HepG2 (cell line): ENCODE results near the gene TYMP. TPM values are rescaled to one million over a fixed set of nuclear protein-coding genes. Genes with fewer than 3 reads are reported as not detected.

Experiments
- AHR ChIP-seq: IDR thresholded peaks from 2 replicates; pipeline ENCODE4 v1.6.1; 2018; ENCODE audit warnings: missing genetic modification reagents, missing compliant biosample characterization
- CBX1 ChIP-seq: IDR thresholded peaks from one replicate; pipeline ENCODE4 v1.6.1; 2016; ENCODE audit warnings: antibody characterized with exemption, low read depth
- CHD4 ChIP-seq: fragments of 200-600 bp; sonication (generic); IDR thresholded peaks from 2 replicates; pipeline ENCODE4 v1.7.0; 2017; ENCODE audit warnings: mild to moderate bottlenecking, low read length, borderline replicate concordance
- CREM ChIP-seq, 2 experiments: sonication (generic) in 1 of 2; formaldehyde crosslinking in 1 of 2; IDR thresholded peaks; 2 replicates each; pipeline versions ENCODE4 v1.4.0 to v1.6.1; 2016 to 2020; ENCODE audit warnings: antibody characterized with exemption in 1 of 2, mild to moderate bottlenecking in 1 of 2, missing genetic modification reagents in 1 of 2
- ELF1 ChIP-seq: sonication (generic); formaldehyde crosslinking; IDR thresholded peaks from 2 replicates; pipeline ENCODE4 v1.4.0; 2020; ENCODE audit warnings: missing genetic modification reagents
- ETV6 ChIP-seq: sonication (generic); formaldehyde crosslinking; conservative IDR thresholded peaks from 2 replicates; pipeline ENCODE4 v1.4.0; 2020; ENCODE audit warnings: missing genetic modification reagents
- GABPA ChIP-seq, 2 experiments: IDR thresholded peaks; 2 replicates each; pipeline ENCODE4 v1.6.1; 2011 to 2016; ENCODE audit warnings: low read depth in 2 of 2, low read length in 1 of 2, missing biosample characterization in 1 of 2, missing genetic modification characterization in 1 of 2
- GATAD1 ChIP-seq: IDR thresholded peaks from 2 replicates; pipeline ENCODE4 v1.6.1; 2016; ENCODE audit warnings: missing genetic modification reagents, missing compliant biosample characterization
- GPN1 ChIP-seq: sonication (generic); formaldehyde crosslinking; IDR thresholded peaks from 2 replicates; pipeline ENCODE4 v1.5.1; 2020; ENCODE audit warnings: missing genetic modification reagents, borderline replicate concordance
- HOXA9 ChIP-seq: sonication (generic); formaldehyde crosslinking; IDR thresholded peaks from 2 replicates; pipeline ENCODE4 v1.8.1; 2022; ENCODE audit warnings: missing genetic modification reagents, mild to moderate bottlenecking, moderate library complexity, borderline replicate concordance
- MED1 ChIP-seq: sonication (generic); formaldehyde crosslinking; IDR thresholded peaks from 2 replicates; pipeline ENCODE4 v1.4.0; 2020; ENCODE audit warnings: missing genetic modification reagents
- MXD4 ChIP-seq: IDR thresholded peaks from 2 replicates; pipeline ENCODE4 v1.6.1; 2016; ENCODE audit warnings: mild to moderate bottlenecking, missing biosample characterization, missing genetic modification reagents
- NCOR1 ChIP-seq: fragments of 200-600 bp; sonication (generic); IDR thresholded peaks from 2 replicates; pipeline ENCODE4 v1.7.0; 2017; ENCODE audit warnings: antibody characterized with exemption, low read length, borderline replicate concordance
- RCOR2 ChIP-seq: IDR thresholded peaks from 2 replicates; pipeline ENCODE4 v1.6.1; 2016; ENCODE audit warnings: missing biosample characterization, missing genetic modification reagents
- RFXAP ChIP-seq: sonication (generic); formaldehyde crosslinking; IDR thresholded peaks from 2 replicates; pipeline ENCODE4 v1.4.0; 2020; ENCODE audit warnings: missing genetic modification reagents, borderline replicate concordance
- SP5 ChIP-seq: IDR thresholded peaks from 2 replicates; pipeline ENCODE4 v1.6.1; 2016; ENCODE audit warnings: low read depth, borderline replicate concordance
- ZMYM2 ChIP-seq: sonication (generic); formaldehyde crosslinking; IDR thresholded peaks from 2 replicates; pipeline ENCODE4 v1.8.0; 2022; ENCODE audit warnings: mild to moderate bottlenecking, missing genetic modification reagents
- ZNF326 ChIP-seq: sonication (generic); formaldehyde crosslinking; IDR thresholded peaks from 2 replicates; pipeline ENCODE4 v1.4.0; 2020; ENCODE audit warnings: missing genetic modification reagents, borderline replicate concordance
- ZNF496 ChIP-seq: sonication (generic); formaldehyde crosslinking; IDR thresholded peaks from 2 replicates; pipeline ENCODE4 v1.8.1; 2023; ENCODE audit warnings: mild to moderate bottlenecking, moderate library complexity, missing genetic modification reagents; ENCODE audit not compliant: insufficient replicate concordance
- ZNF567 ChIP-seq: sonication (generic); formaldehyde crosslinking; IDR thresholded peaks from 2 replicates; pipeline ENCODE4 v1.8.1; 2023; ENCODE audit warnings: mild to moderate bottlenecking, missing genetic modification reagents, borderline replicate concordance
- ZNF7 ChIP-seq: IDR thresholded peaks from 2 replicates; pipeline ENCODE4 v1.6.1; 2016; ENCODE audit warnings: missing biosample characterization, missing genetic modification reagents
- ZNF737 ChIP-seq: sonication (generic); formaldehyde crosslinking; IDR thresholded peaks from 2 replicates; pipeline ENCODE4 v1.5.0; 2020; ENCODE audit warnings: missing genetic modification reagents, mild to moderate bottlenecking, borderline replicate concordance
- polyA plus RNA-seq, 8 experiments: library from polyadenylated mRNA; depleted of rRNA in 3 of 8; stranded (reverse) in 7 of 8; unstranded in 1 of 8; fragments of >200 nt; fragmentation: Illumina TruSeq in 4 of 8; extraction: Trizol in 4 of 8; gene quantifications; 2 replicates each; pipeline versions ENCODE4 v1.2.1 to v1.2.3, GENCODE V29; 2011 to 2016; ENCODE audit warnings: low read depth in 4 of 8, missing spikeins in 1 of 8, mixed read lengths in 1 of 8; ENCODE audit not compliant: insufficient read depth in 1 of 8
- total RNA-seq, 5 experiments: library from RNA; depleted of rRNA; stranded (reverse); fragments of >200 nt; fragmentation: Illumina TruSeq; extraction: Trizol; gene quantifications; 2 replicates each; pipeline ENCODE4 v1.2.3, GENCODE V29; 2016; ENCODE audit warnings: low read depth in 1 of 5
- TF ChIP-seq, protein P1 (sequence below): sonication (generic); formaldehyde crosslinking; IDR thresholded peaks from 2 replicates; pipeline ENCODE4 v1.5.0; 2020; ENCODE audit warnings: mild to moderate bottlenecking, missing genetic modification reagents
- TF ChIP-seq, protein P2 (sequence below): sonication (generic); formaldehyde crosslinking; IDR thresholded peaks from 2 replicates; pipeline ENCODE4 v1.5.0; 2020; ENCODE audit warnings: missing genetic modification reagents
- TF ChIP-seq, protein P3 (sequence below): sonication (generic); formaldehyde crosslinking; IDR thresholded peaks from 2 replicates; pipeline ENCODE4 v1.5.1; 2020; ENCODE audit warnings: missing genetic modification reagents, mild to moderate bottlenecking, borderline replicate concordance

The TYMP gene
- total and polyA plus RNA-seq, 2 of the 13 experiments (the other 11 are each of a cell fraction or from before 2014, with no cell fraction given), result 3.9 to 4.3 TPM

DNA sequence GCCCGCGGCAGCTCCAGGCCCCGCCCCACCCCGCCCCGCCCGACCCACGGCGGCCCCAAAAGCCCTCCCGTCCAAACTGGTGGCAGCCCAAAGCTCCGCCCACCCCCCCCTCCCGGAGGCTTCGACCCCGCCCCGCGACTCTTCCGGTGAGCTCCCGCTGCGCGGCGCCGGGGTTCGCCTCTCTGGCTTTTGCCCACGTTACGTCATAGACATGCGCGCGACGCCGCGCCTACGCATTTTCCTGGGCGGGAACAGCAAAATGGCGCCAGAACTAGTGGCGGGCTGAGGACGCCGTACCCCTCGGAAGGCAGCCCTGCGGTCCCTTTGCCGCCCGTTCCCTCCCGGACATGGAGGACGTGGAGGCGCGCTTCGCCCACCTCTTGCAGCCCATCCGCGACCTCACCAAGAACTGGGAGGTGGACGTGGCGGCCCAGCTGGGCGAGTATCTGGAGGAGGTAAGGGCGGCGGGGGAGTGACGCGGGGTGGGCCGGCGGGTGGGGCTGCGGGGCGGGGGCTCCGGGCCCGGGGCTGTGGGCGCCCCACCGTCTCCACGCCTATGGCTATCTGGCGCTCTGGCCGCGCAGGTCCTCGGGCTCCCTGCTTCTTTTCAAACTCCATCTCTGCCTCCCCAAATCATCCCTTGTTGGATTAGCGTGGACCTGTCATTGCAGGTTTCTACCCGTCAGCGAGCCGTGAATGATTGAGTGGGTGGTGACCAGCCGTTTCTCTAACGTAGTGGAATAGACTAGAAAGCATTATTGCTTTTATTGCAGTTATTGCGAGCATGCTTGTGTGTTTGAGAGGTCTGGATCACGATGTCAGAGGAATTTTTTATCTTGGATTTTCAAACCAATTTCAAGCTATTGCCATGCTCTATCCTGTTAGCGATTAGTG is 21.6 kb downstream of the TYMP start, which contains the start of gene NCAPH2 (continued):
- TF ChIP-seq, protein P1, sequence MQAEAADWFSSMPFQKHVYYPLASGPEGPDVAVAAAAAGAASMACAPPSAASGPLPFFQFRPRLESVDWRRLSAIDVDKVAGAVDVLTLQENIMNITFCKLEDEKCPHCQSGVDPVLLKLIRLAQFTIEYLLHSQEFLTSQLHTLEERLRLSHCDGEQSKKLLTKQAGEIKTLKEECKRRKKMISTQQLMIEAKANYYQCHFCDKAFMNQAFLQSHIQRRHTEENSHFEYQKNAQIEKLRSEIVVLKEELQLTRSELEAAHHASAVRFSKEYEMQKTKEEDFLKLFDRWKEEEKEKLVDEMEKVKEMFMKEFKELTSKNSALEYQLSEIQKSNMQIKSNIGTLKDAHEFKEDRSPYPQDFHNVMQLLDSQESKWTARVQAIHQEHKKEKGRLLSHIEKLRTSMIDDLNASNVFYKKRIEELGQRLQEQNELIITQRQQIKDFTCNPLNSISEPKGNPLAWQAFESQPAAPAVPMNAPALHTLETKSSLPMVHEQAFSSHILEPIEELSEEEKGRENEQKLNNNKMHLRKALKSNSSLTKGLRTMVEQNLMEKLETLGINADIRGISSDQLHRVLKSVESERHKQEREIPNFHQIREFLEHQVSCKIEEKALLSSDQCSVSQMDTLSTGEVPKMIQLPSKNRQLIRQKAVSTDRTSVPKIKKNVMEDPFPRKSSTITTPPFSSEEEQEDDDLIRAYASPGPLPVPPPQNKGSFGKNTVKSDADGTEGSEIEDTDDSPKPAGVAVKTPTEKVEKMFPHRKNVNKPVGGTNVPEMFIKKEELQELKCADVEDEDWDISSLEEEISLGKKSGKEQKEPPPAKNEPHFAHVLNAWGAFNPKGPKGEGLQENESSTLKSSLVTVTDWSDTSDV, result 0 out of 2 replicates have a peak, but pooled peaks have one; percentile 68
- TF ChIP-seq SP5 (CRISPR knock-in tag), result no peak; the same call in 1 of the 2 replicates
- TF ChIP-seq NCOR1, result no peak
- no peak for TF ChIP-seq CBX1
- no peak for TF ChIP-seq CHD4
- peak; percentile 99 for TF ChIP-seq GATAD1 (CRISPR knock-in tag)
- TF ChIP-seq MXD4 (CRISPR knock-in tag), result peak; percentile 70; the same call in 1 of the 2 replicates
- no peak for TF ChIP-seq HOXA9
- TF ChIP-seq ETV6 (CRISPR knock-in tag), result no peak
- no peak for TF ChIP-seq GPN1
- peak; percentile 81 for TF ChIP-seq ELF1
- no peak for TF ChIP-seq ZNF496 (CRISPR knock-in tag)
- TF ChIP-seq, protein P2, sequence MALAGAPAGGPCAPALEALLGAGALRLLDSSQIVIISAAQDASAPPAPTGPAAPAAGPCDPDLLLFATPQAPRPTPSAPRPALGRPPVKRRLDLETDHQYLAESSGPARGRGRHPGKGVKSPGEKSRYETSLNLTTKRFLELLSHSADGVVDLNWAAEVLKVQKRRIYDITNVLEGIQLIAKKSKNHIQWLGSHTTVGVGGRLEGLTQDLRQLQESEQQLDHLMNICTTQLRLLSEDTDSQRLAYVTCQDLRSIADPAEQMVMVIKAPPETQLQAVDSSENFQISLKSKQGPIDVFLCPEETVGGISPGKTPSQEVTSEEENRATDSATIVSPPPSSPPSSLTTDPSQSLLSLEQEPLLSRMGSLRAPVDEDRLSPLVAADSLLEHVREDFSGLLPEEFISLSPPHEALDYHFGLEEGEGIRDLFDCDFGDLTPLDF (CRISPR knock-in tag), result peak; percentile 98
- TF ChIP-seq ZNF326, result no peak
- no peak for TF ChIP-seq ZNF567
- TF ChIP-seq ZMYM2 (CRISPR knock-in tag), result no peak
- TF ChIP-seq, protein P3, sequence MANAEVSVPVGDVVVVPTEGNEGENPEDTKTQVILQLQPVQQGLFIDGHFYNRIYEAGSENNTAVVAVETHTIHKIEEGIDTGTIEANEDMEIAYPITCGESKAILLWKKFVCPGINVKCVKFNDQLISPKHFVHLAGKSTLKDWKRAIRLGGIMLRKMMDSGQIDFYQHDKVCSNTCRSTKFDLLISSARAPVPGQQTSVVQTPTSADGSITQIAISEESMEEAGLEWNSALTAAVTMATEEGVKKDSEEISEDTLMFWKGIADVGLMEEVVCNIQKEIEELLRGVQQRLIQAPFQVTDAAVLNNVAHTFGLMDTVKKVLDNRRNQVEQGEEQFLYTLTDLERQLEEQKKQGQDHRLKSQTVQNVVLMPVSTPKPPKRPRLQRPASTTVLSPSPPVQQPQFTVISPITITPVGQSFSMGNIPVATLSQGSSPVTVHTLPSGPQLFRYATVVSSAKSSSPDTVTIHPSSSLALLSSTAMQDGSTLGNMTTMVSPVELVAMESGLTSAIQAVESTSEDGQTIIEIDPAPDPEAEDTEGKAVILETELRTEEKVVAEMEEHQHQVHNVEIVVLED (CRISPR knock-in tag), result peak; percentile 85
- no peak for TF ChIP-seq ZNF737 (CRISPR knock-in tag)
- no peak; the same call in 1 of the 2 replicates for TF ChIP-seq AHR
- peak; percentile 73 for TF ChIP-seq GABPA (IDR thresholded peaks at IDR 0.05; ENCODE audit: low read depth, low read length)
- TF ChIP-seq GABPA (CRISPR knock-in tag; IDR thresholded peaks at IDR 0.05; ENCODE audit: low read depth), result peak; percentile 93
- no peak for TF ChIP-seq RFXAP
- no peak for TF ChIP-seq ZNF7 (CRISPR knock-in tag)
- no peak for TF ChIP-seq RCOR2 (CRISPR knock-in tag)
- TF ChIP-seq MED1 (CRISPR knock-in tag), result peak; percentile 64
- TF ChIP-seq CREM (IDR thresholded peaks at IDR 0.05), result peak; percentile 97
- TF ChIP-seq CREM (CRISPR knock-in tag; IDR thresholded peaks at IDR 0.05), result peak; percentile 92
